ENCODE data around the gene CRACR2A. TPM values are rescaled to one million over a fixed set of nuclear protein-coding genes. Genes with fewer than 3 reads are reported as not detected.

Gene CRACR2A
- total and polyA plus RNA-seq, 2 of the 8 experiments (the other 6 are each of a cell fraction or from before 2014, with no cell fraction given), result 0.85 to 3.2 TPM

GRCh38 chr12:3715999-3716398 is 36.9 kb downstream of the CRACR2A start:
- FAIRE-seq (no peak), DNase-seq (ENCODE audit: low read depth in 1 of 2, low spot score in 2 of 2) (no peak)
- H2AFZ ChIP-seq (ENCODE audit: low read length), result no peak overlapping the region
- H4K5ac ChIP-seq (ENCODE audit: insufficient read length, low read depth, low read length), result no peak overlapping the region
- H2BK120ac ChIP-seq (replicated peaks; ENCODE audit: low read depth, low read length), result no peak overlapping the region
- no peak overlapping the region for H3K23ac ChIP-seq (ENCODE audit: insufficient read length)
- no peak overlapping the region for H2BK20ac ChIP-seq (ENCODE audit: low read length)
- H3K79me1 ChIP-seq (ENCODE audit: low read depth, low read length), result no peaks in the 10 kb centered on the region
- no peak overlapping the region for H2BK5ac ChIP-seq (ENCODE audit: low read depth, low read length)
- TF ChIP-seq ZNF274 (IDR thresholded peaks at IDR 0.05; ENCODE audit: borderline replicate concordance, extremely low read depth, low read length) (no peak), JUND (IDR thresholded peaks at IDR 0.05; ENCODE audit: low read length) (no peak), CTBP2 (IDR thresholded peaks at IDR 0.05; ENCODE audit: borderline replicate concordance, insufficient read depth, insufficient read length, low read length) (no peak), EP300 (IDR thresholded peaks at IDR 0.05; ENCODE audit: borderline replicate concordance in 1 of 2, low read depth in 2 of 2, low read length in 2 of 2) (no peak), SIX5 (IDR thresholded peaks at IDR 0.05; ENCODE audit: low read depth, low read length) (no peak)
- H3K27ac ChIP-seq (ENCODE audit: low read depth, low read length), result no peak overlapping the region
- H3K4me1 ChIP-seq (replicated peaks in 1 of 4; ENCODE audit: control insufficient read depth in 3 of 4, insufficient read depth in 4 of 4, low read length in 3 of 4), result peaks cover 0 to 5% (median 0%) of the 10 kb centered on the region in 4 experiments; a peak in 2 of 7 replicates
- CTCF ChIA-PET (ENCODE audit: partially characterized antibody), result interaction anchor here (1.4 kb wide), 1 partner anchor 88 kb away, joined by 5 read pairs; no protein-coding TSS in a partner anchor
- no peak overlapping the region for H3K18ac ChIP-seq (ENCODE audit: extremely low read depth, low read length)
- H3K27me3 ChIP-seq (replicated peaks in 1 of 4; ENCODE audit: control insufficient read depth in 3 of 4, extremely low read depth in 1 of 4, insufficient read depth in 3 of 4, low read length in 3 of 4), result no peaks in the 10 kb centered on the region; a peak in 1 of 7 replicates
- H3K4ac ChIP-seq (replicated peaks; ENCODE audit: insufficient read length, low read depth, low read length), result no peak overlapping the region
- H2BK12ac ChIP-seq (ENCODE audit: low read depth, low read length), result no peak overlapping the region
- H2AK5ac ChIP-seq (ENCODE audit: low read depth, low read length), result no peak overlapping the region
- POLR2A ChIA-PET (ENCODE audit: partially characterized antibody), result no interaction called here
- H3K4me2 ChIP-seq (ENCODE audit: insufficient read depth in 1 of 2, low read depth in 2 of 2, low read length in 2 of 2), result no peak overlapping the region
- no peak overlapping the region for H4K91ac ChIP-seq (replicated peaks; ENCODE audit: insufficient read length, low read length)
- H3K23me2 ChIP-seq (ENCODE audit: low read depth, low read length), result no peaks in the 10 kb centered on the region
- no peaks in the 10 kb centered on the region for H3K36me3 ChIP-seq (ENCODE audit: control insufficient read depth in 2 of 4, insufficient read depth in 4 of 4, low read length in 3 of 4)
- WGBS, 2 experiments (ENCODE audit: extremely low coverage in 1 of 2, insufficient coverage in 1 of 2, insufficient read length in 1 of 2, insufficient replicate concordance in 2 of 2, low coverage in 1 of 2, low lambda C conversion rate in 2 of 2, missing lambda C conversion rate in 1 of 2), result 88% methylated on average over 1 of the region's 1 CpG; no CpG with 5 or more reads in 1 of the 2 experiments
- H3K9ac ChIP-seq (replicated peaks in 1 of 4; ENCODE audit: extremely low read depth in 1 of 4, low read depth in 3 of 4, low read length in 3 of 4), result no peak overlapping the region
- H3K79me2 ChIP-seq (ENCODE audit: control insufficient read depth in 1 of 2, insufficient read depth in 2 of 2, low read length in 2 of 2), result no peaks in the 10 kb centered on the region
- no peak overlapping the region for H3K14ac ChIP-seq (ENCODE audit: insufficient read length)
- H3K56ac ChIP-seq (replicated peaks; ENCODE audit: insufficient read length, low read depth, low read length), result no peak overlapping the region
- H3K9me3 ChIP-seq (ENCODE audit: insufficient read depth in 2 of 2, low read depth in 1 of 2, low read length in 1 of 2), result no peaks in the 10 kb centered on the region
- H4K20me1 ChIP-seq (replicated peaks in 1 of 2; ENCODE audit: control insufficient read depth in 1 of 2, insufficient read depth in 2 of 2, low read length in 2 of 2), result peaks cover 0 to 3% of the 10 kb centered on the region in 2 experiments
- no peak overlapping the region for H4K8ac ChIP-seq (ENCODE audit: extremely low read depth, insufficient read depth, low read length)
- no peak overlapping the region for H3K4me3 ChIP-seq (ENCODE audit: extremely low read depth in 1 of 4, insufficient read depth in 2 of 4, low read depth in 3 of 4, low read length in 4 of 4)
- no peak overlapping the region for H2BK15ac ChIP-seq (ENCODE audit: low read length)
